ENCODE data around the gene CFD. TPM values are rescaled to one million over a fixed set of nuclear protein-coding genes. Genes with fewer than 3 reads are reported as not detected.
A peak's percentile ranks its signal among the peaks of the same experiment; 100 is the strongest.
"Not testable (repeated sequence)": the region's sequence is repeated elsewhere in the genome, so short reads cannot be mapped to it uniquely, and the experiment has no call there.

Gene CFD
- total RNA-seq, 4 donors from 2014 or later: 3.2 to 233 (median 50.2) TPM

GRCh38 chr19:888581-889385 lies 29.3 kb downstream of the CFD start:
- Histone ChIP-seq H3K4me3 (no peak overlapping the region), H3K9me3 (no peaks in the 10 kb centered on the region), H3K27ac (no peak overlapping the region), H3K36me3 (no peaks in the 10 kb centered on the region), H3K4me1 (no peaks in the 10 kb centered on the region), H3K27me3 (no peaks in the 10 kb centered on the region)
- intact Hi-C loops (cut with DNase I; ENCODE audit: low total_unique reads): no loop called here
- DNase-seq: no peak
- TF ChIP-seq POLR2A (IDR thresholded peaks at IDR 0.05) (no peak), CTCF (IDR thresholded peaks at IDR 0.05) (no peak)

GRCh38 chr19:889662-890295 lies 30.3 kb downstream of the CFD start:
- H3K36me3 ChIP-seq: no peaks in the 10 kb centered on the region
- H3K27me3 ChIP-seq: no peaks in the 10 kb centered on the region
- intact Hi-C loops (cut with DNase I; ENCODE audit: low total_unique reads): no loop called here
- no peaks in the 10 kb centered on the region for H3K9me3 ChIP-seq
- no peaks in the 10 kb centered on the region for H3K4me1 ChIP-seq
- H3K4me3 ChIP-seq: no peak overlapping the region
- no peak overlapping the region for H3K27ac ChIP-seq
- no peak for TF ChIP-seq CTCF (IDR thresholded peaks at IDR 0.05)
- TF ChIP-seq POLR2A (IDR thresholded peaks at IDR 0.05): no peak
- DNase-seq: no peak

- TF ChIP-seq POLR2A (IDR thresholded peaks at IDR 0.05) (no peak), CTCF (IDR thresholded peaks at IDR 0.05) (no peak)
- intact Hi-C loops (cut with DNase I; ENCODE audit: low total_unique reads): no loop called here
- H3K36me3 ChIP-seq: no peaks in the 10 kb centered on the region
Observed at GRCh38 chr19:890831-891230, 31.4 kb downstream of the CFD start.

GRCh38 chr19:891421-892200 lies 32.1 kb downstream of the CFD start:
- Histone ChIP-seq H3K4me3 (peak overlapping the region; percentile 70 to 89), H3K27ac (peak overlapping the region in 1 of 2 donors; percentile 90)
- H3K27me3 ChIP-seq; H3K9me3 ChIP-seq; H3K4me1 ChIP-seq; DNase-seq; intact Hi-C loops (cut with DNase I; ENCODE audit: low total_unique reads); H3K36me3 ChIP-seq: not testable (repeated sequence)

More at GRCh38 chr19:890831-891230, 31.4 kb downstream of the CFD start:
- DNase-seq: no peak
- no peak overlapping the region for H3K4me3 ChIP-seq
- H3K27me3 ChIP-seq: no peaks in the 10 kb centered on the region
- no peaks in the 10 kb centered on the region for H3K4me1 ChIP-seq
- no peak overlapping the region for H3K27ac ChIP-seq
- H3K9me3 ChIP-seq: no peaks in the 10 kb centered on the region

- H3K4me3 ChIP-seq: peak overlapping the region; percentile 70 to 89
- H3K4me1 ChIP-seq: no peaks in the 10 kb centered on the region
- no peaks in the 10 kb centered on the region for H3K36me3 ChIP-seq
- H3K9me3 ChIP-seq: no peaks in the 10 kb centered on the region
- H3K27me3 ChIP-seq: no peaks in the 10 kb centered on the region
- DNase-seq: no peak
- intact Hi-C loops (cut with DNase I; ENCODE audit: low total_unique reads): no loop called here
- H3K27ac ChIP-seq: peak overlapping the region; percentile 90 to 93
- TF ChIP-seq POLR2A (IDR thresholded peaks at IDR 0.05) (no peak), CTCF (IDR thresholded peaks at IDR 0.05) (no peak)
Observed at GRCh38 chr19:892243-892893, 32.9 kb downstream of the CFD start.
